ENCODE data around the gene SHISA8.

The SHISA8 gene

DNA sequence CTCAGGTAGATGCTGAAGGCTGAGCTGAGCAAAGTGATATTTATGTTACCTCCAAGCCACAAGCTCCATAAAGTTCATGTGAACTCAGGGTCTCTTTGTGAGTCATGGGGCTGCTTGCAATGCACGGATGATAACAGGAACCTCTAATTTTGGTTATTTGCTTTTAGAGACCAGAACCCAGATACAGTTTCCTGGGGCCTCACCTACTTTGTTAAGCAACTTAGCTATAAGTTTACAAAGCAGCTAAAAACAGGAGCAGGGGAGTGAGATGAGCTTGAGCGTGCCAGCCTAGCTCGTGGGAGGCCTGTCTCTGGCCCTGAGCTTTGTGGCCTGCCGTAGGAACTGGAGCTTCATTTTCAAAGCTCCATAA lies 52.7 kb downstream of the SHISA8 start:
- Histone ChIP-seq H3K27ac (no peak overlapping the region), H3K4me1 (peaks cover 0 to 16% (median 6%) of the 10 kb centered on the region in 4 donors), H3K4me3 (no peak overlapping the region), H3K27me3 (no peaks in the 10 kb centered on the region), H3K9me3 (no peaks in the 10 kb centered on the region), H3K36me3 (peaks cover 4 to 7% (median 5%) of the 10 kb centered on the region in 3 donors)
- intact Hi-C loops (cut with DNase I; ENCODE audit: low total_unique reads), result no loop called here
- TF ChIP-seq, protein P1, sequence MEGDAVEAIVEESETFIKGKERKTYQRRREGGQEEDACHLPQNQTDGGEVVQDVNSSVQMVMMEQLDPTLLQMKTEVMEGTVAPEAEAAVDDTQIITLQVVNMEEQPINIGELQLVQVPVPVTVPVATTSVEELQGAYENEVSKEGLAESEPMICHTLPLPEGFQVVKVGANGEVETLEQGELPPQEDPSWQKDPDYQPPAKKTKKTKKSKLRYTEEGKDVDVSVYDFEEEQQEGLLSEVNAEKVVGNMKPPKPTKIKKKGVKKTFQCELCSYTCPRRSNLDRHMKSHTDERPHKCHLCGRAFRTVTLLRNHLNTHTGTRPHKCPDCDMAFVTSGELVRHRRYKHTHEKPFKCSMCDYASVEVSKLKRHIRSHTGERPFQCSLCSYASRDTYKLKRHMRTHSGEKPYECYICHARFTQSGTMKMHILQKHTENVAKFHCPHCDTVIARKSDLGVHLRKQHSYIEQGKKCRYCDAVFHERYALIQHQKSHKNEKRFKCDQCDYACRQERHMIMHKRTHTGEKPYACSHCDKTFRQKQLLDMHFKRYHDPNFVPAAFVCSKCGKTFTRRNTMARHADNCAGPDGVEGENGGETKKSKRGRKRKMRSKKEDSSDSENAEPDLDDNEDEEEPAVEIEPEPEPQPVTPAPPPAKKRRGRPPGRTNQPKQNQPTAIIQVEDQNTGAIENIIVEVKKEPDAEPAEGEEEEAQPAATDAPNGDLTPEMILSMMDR (IDR thresholded peaks at IDR 0.05), result no peak
- DNase-seq, result no peak

Measured in tibial artery (tissue), 4 donors.